ENCODE measurements around the gene CBX2. TPM values are rescaled to one million over a fixed set of nuclear protein-coding genes. Genes with fewer than 3 reads are reported as not detected.

CBX2 gene
- total and polyA plus RNA-seq, 2 donors = 4.4 to 12.8 TPM

- 22% methylated on average over 11 of the region's 11 CpGs for WGBS
- Histone ChIP-seq H3K4me1 (ENCODE audit: control insufficient read depth in 2 of 2, insufficient read depth in 2 of 2, low read length in 2 of 2) (peaks cover 0 to 39% of the 10 kb centered on the region in 2 donors), H3K9me3 (ENCODE audit: control insufficient read depth in 2 of 2, insufficient read depth in 1 of 2, low read length in 1 of 2) (no peaks in the 10 kb centered on the region), H3K36me3 (ENCODE audit: control insufficient read depth in 2 of 2, insufficient read depth in 2 of 2, low read length in 1 of 2) (no peaks in the 10 kb centered on the region), H3K4me3 (ENCODE audit: low read length in 2 of 2) (no peak overlapping the region), H3K27ac (ENCODE audit: low read depth in 1 of 2, low read length in 1 of 2) (no peak overlapping the region), H3K27me3 (ENCODE audit: control insufficient read depth in 2 of 2, insufficient read depth in 1 of 2, low read length in 1 of 2) (peaks cover 0 to 18% of the 10 kb centered on the region in 2 donors)
- no peak for DNase-seq (ENCODE audit: low read depth in 6 of 9, low spot score in 9 of 9)
Observed at GRCh38 chr17:79826204-79826680, 48.3 kb downstream of the CBX2 start.

DNA sequence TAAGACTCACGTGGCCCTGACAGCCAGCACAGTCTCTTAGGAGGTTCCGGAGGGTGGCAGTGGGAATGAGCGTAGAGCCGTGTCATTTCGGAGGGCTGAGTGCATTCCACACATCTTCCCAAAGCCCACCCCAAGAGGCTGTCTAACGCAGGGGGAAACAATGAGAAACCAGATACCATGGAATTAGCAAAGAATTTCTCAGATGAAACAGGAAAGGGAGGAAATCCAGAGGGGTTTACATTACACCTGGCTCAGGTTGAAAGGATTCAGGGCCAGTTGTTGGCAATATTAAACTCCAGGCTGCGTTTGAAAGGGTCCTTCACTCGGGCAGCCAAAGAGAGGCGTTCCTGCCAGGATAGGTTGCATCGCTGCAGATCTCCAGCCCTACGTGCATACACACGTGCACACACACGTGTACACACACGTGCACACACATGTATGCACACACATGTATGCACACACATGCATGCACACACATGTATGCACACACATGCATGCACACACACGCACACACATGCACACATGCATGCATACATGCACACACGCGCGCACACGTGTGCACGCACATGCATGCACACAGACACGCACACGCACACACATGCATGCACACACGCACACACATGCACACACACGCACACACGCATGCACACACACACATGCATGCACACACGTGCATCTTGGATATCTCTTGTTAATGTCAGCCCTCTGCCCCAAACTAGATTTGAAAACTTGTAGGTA is 49.1 kb downstream of the CBX2 start:
- peaks cover 0 to 14% of the 10 kb centered on the region in 2 donors for H3K27me3 ChIP-seq (ENCODE audit: control insufficient read depth in 2 of 2, insufficient read depth in 1 of 2, low read length in 1 of 2)
- WGBS = 93% methylated on average over 26 of the region's 26 CpGs
- no peaks in the 10 kb centered on the region for H3K36me3 ChIP-seq (ENCODE audit: control insufficient read depth in 2 of 2, insufficient read depth in 2 of 2, low read length in 1 of 2)
- H3K9me3 ChIP-seq (ENCODE audit: control insufficient read depth in 2 of 2, insufficient read depth in 1 of 2, low read length in 1 of 2) = no peaks in the 10 kb centered on the region
- DNase-seq (ENCODE audit: low read depth in 6 of 9, low spot score in 9 of 9) = no peak
- no peak overlapping the region for H3K4me3 ChIP-seq (ENCODE audit: low read length in 2 of 2)
- no peak overlapping the region for H3K27ac ChIP-seq (ENCODE audit: low read depth in 1 of 2, low read length in 1 of 2)
- peaks cover 2 to 46% of the 10 kb centered on the region in 2 donors for H3K4me1 ChIP-seq (ENCODE audit: control insufficient read depth in 2 of 2, insufficient read depth in 2 of 2, low read length in 2 of 2)

DNA sequence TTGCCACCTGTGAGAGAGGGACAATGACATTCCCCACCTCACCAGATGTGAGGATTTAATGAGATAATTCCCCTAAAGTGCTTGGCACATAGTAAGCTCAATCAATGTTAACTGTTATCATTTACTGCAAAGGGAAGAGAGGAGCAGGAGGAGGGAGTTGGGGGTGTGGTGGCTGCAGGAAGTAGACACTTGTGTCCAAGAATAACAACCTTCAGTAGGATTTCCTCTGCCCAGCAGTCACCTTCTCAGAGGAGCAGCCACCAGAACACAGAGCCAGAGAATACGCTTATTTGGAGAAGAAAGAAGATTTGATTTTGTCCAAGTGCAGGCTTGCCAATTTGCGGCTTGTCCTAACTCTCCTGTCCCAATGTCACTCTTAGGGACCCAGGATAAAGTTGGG is 51.1 kb downstream of the CBX2 start:
- no peak overlapping the region for H3K27ac ChIP-seq (ENCODE audit: low read depth in 1 of 2, low read length in 1 of 2)
- no peak overlapping the region for H3K4me3 ChIP-seq (ENCODE audit: low read length in 2 of 2)
- peaks cover 9 to 12% of the 10 kb centered on the region in 2 donors for H3K36me3 ChIP-seq (ENCODE audit: control insufficient read depth in 2 of 2, insufficient read depth in 2 of 2, low read length in 1 of 2)
- DNase-seq (ENCODE audit: low read depth in 6 of 9, low spot score in 9 of 9) = no peak
- peaks cover 0 to 11% of the 10 kb centered on the region in 2 donors for H3K27me3 ChIP-seq (ENCODE audit: control insufficient read depth in 2 of 2, insufficient read depth in 1 of 2, low read length in 1 of 2)
- peaks cover 11 to 60% of the 10 kb centered on the region in 2 donors for H3K4me1 ChIP-seq (ENCODE audit: control insufficient read depth in 2 of 2, insufficient read depth in 2 of 2, low read length in 2 of 2)
- 97% methylated on average over 2 of the region's 2 CpGs for WGBS
- no peaks in the 10 kb centered on the region for H3K9me3 ChIP-seq (ENCODE audit: control insufficient read depth in 2 of 2, insufficient read depth in 1 of 2, low read length in 1 of 2)

DNA sequence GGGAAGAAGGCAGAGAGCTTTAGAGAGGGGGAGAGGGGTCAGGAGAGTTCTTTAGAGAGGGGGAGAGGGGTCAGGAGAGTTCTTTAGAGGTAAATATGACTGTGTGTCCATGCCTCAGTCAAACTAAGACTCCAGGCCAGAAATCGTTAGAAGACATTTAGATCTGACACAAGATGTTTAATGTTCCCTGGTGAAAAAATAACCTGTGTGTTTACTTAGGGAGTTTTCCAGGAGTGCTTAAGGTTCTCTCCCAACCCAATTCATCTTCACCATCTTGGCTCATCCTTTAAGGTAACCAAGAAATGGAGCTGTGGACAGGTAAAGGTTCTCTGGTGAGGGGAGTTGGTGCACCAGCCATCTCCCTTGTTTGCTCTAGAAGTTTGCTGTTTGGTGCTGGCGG is 51.5 kb downstream of the CBX2 start:
- H3K4me1 ChIP-seq (ENCODE audit: control insufficient read depth in 2 of 2, insufficient read depth in 2 of 2, low read length in 2 of 2) = peaks cover 14 to 62% of the 10 kb centered on the region in 2 donors
- H3K9me3 ChIP-seq (ENCODE audit: control insufficient read depth in 2 of 2, insufficient read depth in 1 of 2, low read length in 1 of 2) = no peaks in the 10 kb centered on the region
- peaks cover 0 to 11% of the 10 kb centered on the region in 2 donors for H3K27me3 ChIP-seq (ENCODE audit: control insufficient read depth in 2 of 2, insufficient read depth in 1 of 2, low read length in 1 of 2)
- 80% methylated on average over 2 of the region's 2 CpGs for WGBS
- peaks cover 13 to 14% of the 10 kb centered on the region in 2 donors for H3K36me3 ChIP-seq (ENCODE audit: control insufficient read depth in 2 of 2, insufficient read depth in 2 of 2, low read length in 1 of 2)
- DNase-seq (ENCODE audit: low read depth in 6 of 9, low spot score in 9 of 9) = no peak
- no peak overlapping the region for H3K27ac ChIP-seq (ENCODE audit: low read depth in 1 of 2, low read length in 1 of 2)
- H3K4me3 ChIP-seq (ENCODE audit: low read length in 2 of 2) = no peak overlapping the region

GRCh38 chr17:79830303-79830702 is 52.4 kb downstream of the CBX2 start:
- peaks cover 16 to 70% of the 10 kb centered on the region in 2 donors for H3K4me1 ChIP-seq (ENCODE audit: control insufficient read depth in 2 of 2, insufficient read depth in 2 of 2, low read length in 2 of 2)
- H3K4me3 ChIP-seq (ENCODE audit: low read length in 2 of 2) = no peak overlapping the region
- DNase-seq (ENCODE audit: low read depth in 6 of 9, low spot score in 9 of 9) = no peak
- H3K27me3 ChIP-seq (ENCODE audit: control insufficient read depth in 2 of 2, insufficient read depth in 1 of 2, low read length in 1 of 2) = peaks cover 0 to 11% of the 10 kb centered on the region in 2 donors
- no peaks in the 10 kb centered on the region for H3K9me3 ChIP-seq (ENCODE audit: control insufficient read depth in 2 of 2, insufficient read depth in 1 of 2, low read length in 1 of 2)
- WGBS = 92% methylated on average over 8 of the region's 8 CpGs
- H3K36me3 ChIP-seq (ENCODE audit: control insufficient read depth in 2 of 2, insufficient read depth in 2 of 2, low read length in 1 of 2) = peaks cover 22% of the 10 kb centered on the region in 2 donors
- no peak overlapping the region for H3K27ac ChIP-seq (ENCODE audit: low read depth in 1 of 2, low read length in 1 of 2)

DNA sequence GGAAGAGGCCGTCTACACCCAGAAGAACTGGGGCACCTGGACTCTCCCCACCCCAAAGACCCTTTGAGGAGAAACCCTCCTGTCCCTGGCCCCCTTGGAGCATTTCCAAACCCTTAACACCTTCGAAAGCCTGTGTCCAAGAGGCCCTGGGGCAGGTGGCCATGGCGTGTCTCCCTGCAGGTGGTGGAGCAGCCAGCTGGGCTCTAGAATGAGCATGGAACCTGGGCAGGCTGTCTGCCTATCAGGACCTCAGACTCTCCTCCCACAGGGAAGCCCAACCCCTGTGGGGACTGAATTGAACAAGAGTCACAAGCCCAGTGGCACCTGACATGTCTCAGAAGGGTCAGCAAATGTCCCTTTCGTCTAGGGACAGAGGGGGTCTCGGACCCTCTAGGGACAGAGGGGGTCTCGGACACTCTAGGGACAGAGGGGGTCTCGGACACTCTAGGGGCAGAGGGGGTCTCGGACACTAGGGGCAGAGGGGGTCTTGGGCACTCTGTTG is 52.9 kb downstream of the CBX2 start:
- DNase-seq (ENCODE audit: low read depth in 6 of 9, low spot score in 9 of 9) = no peak
- WGBS = 92% methylated on average over 8 of the region's 8 CpGs
- H3K27me3 ChIP-seq (ENCODE audit: control insufficient read depth in 2 of 2, insufficient read depth in 1 of 2, low read length in 1 of 2) = peaks cover 0 to 10% of the 10 kb centered on the region in 2 donors
- H3K36me3 ChIP-seq (ENCODE audit: control insufficient read depth in 2 of 2, insufficient read depth in 2 of 2, low read length in 1 of 2) = peaks cover 25 to 27% of the 10 kb centered on the region in 2 donors
- no peak overlapping the region for H3K27ac ChIP-seq (ENCODE audit: low read depth in 1 of 2, low read length in 1 of 2)
- peaks cover 16 to 73% of the 10 kb centered on the region in 2 donors for H3K4me1 ChIP-seq (ENCODE audit: control insufficient read depth in 2 of 2, insufficient read depth in 2 of 2, low read length in 2 of 2)
- H3K4me3 ChIP-seq (ENCODE audit: low read length in 2 of 2) = no peak overlapping the region
- H3K9me3 ChIP-seq (ENCODE audit: control insufficient read depth in 2 of 2, insufficient read depth in 1 of 2, low read length in 1 of 2) = no peaks in the 10 kb centered on the region

DNA sequence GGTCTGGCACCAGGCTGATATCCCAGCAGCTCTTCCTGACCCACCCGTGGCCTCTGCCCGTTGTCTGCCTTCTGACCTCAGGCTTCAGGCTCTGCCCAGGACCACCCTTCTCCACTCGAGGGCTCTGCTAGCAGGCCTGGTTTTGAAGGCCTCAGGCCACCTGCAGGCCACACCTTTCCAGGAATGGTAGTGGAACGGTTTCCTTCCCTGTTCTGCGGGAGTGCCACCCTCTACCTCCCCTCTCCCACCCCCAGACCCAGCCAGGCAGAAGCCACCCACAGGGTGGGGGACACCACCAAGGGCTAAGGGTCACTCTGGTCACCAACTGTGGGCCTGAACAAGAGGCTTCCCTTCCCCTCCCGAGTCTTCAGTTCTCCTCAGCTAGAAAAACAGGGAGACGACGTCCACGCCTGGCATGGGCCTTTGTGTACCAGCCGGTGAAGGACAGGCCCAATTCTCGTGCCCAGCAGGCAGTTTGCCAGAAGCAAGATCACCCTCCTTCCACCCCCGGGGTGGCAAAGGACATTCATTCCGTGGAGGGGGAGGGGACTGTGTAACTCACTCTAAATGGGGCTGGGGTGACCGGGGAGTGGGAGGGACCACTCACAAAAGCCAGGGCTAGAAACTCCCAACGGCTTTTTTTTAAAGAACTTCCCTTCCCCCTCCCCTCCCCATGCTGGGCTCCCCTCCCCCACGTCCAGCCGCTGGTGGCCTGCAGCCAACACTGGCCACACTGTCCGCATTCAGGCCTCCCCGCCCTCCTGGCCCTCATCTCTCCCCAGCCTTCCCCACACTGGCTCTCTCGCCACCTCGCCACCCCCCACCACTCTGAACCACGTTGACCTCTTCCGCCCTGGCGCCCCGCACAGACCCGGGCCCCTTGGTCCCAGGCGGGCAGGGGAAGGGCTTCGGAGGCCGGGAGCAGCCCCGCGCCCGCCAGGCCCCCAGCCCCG is 53.6 kb downstream of the CBX2 start:
- WGBS = 73% methylated on average over 33 of the region's 33 CpGs
- Histone ChIP-seq H3K27ac (ENCODE audit: low read depth in 1 of 2, low read length in 1 of 2) (no peak overlapping the region), H3K9me3 (ENCODE audit: control insufficient read depth in 2 of 2, insufficient read depth in 1 of 2, low read length in 1 of 2) (peaks cover 0 to 2% of the 10 kb centered on the region in 2 donors), H3K4me3 (ENCODE audit: low read length in 2 of 2) (no peak overlapping the region), H3K4me1 (ENCODE audit: control insufficient read depth in 2 of 2, insufficient read depth in 2 of 2, low read length in 2 of 2) (peaks cover 22 to 73% of the 10 kb centered on the region in 2 donors), H3K36me3 (ENCODE audit: control insufficient read depth in 2 of 2, insufficient read depth in 2 of 2, low read length in 1 of 2) (peaks cover 25 to 34% of the 10 kb centered on the region in 2 donors), H3K27me3 (ENCODE audit: control insufficient read depth in 2 of 2, insufficient read depth in 1 of 2, low read length in 1 of 2) (peaks cover 0 to 8% of the 10 kb centered on the region in 2 donors)
- DNase-seq (ENCODE audit: low read depth in 6 of 9, low spot score in 9 of 9) = no peak

GRCh38 chr17:79832218-79833109 is 54.5 kb downstream of the CBX2 start:
- Histone ChIP-seq H3K27ac (ENCODE audit: low read depth in 1 of 2, low read length in 1 of 2) (no peak overlapping the region), H3K4me3 (ENCODE audit: low read length in 2 of 2) (peak overlapping the region; percentile 10 to 30), H3K9me3 (ENCODE audit: control insufficient read depth in 2 of 2, insufficient read depth in 1 of 2, low read length in 1 of 2) (peaks cover 0 to 8% of the 10 kb centered on the region in 2 donors), H3K27me3 (ENCODE audit: control insufficient read depth in 2 of 2, insufficient read depth in 1 of 2, low read length in 1 of 2) (peaks cover 0 to 8% of the 10 kb centered on the region in 2 donors), H3K4me1 (ENCODE audit: control insufficient read depth in 2 of 2, insufficient read depth in 2 of 2, low read length in 2 of 2) (peaks cover 28 to 74% of the 10 kb centered on the region in 2 donors), H3K36me3 (ENCODE audit: control insufficient read depth in 2 of 2, insufficient read depth in 2 of 2, low read length in 1 of 2) (peaks cover 25 to 36% of the 10 kb centered on the region in 2 donors)
- peak in 2 of 9 donors; percentile 50 to 66 for DNase-seq (ENCODE audit: low read depth in 6 of 9, low spot score in 9 of 9)
- WGBS = 51% methylated on average over 72 of the region's 72 CpGs
